K562 (cell line): ENCODE results near the gene EPHA7.

ENCODE experiments used
- ATF2 ChIP-seq: sonication (generic); formaldehyde crosslinking; IDR thresholded peaks from 2 replicates; pipeline ENCODE4 v1.8.1; 2022; ENCODE audit warnings: missing genetic modification reagents
- CHAMP1 ChIP-seq: fragments of 450-650 bp; IDR thresholded peaks from 2 replicates; pipeline ENCODE4 v1.6.1; 2016; ENCODE audit warnings: mild to moderate bottlenecking
- CTCF ChIP-seq, 3 experiments: IDR thresholded peaks in 2 of 3; conservative IDR thresholded peaks in 1 of 3; 2 replicates each; pipeline ENCODE4 v1.5.1; 2011 to 2012; ENCODE audit warnings: low read length in 3 of 3, mild to moderate bottlenecking in 3 of 3, control low read depth in 2 of 3, improper control_type of control experiment in 1 of 3, inconsistent platforms in 1 of 3, low read depth in 1 of 3, mixed read lengths in 1 of 3, moderate library complexity in 1 of 3; ENCODE audit not compliant: insufficient read depth in 2 of 3
- EGR1 ChIP-seq: fragments of 450-650 bp; conservative IDR thresholded peaks from 2 replicates; pipeline ENCODE4 v1.6.1; 2017; ENCODE audit warnings: mild to moderate bottlenecking
- EP300 ChIP-seq: IDR thresholded peaks from 2 replicates; pipeline ENCODE4 v1.6.1; 2012; ENCODE audit warnings: low read length, improper control_type of control experiment
- FOXP4 ChIP-seq: sonication (generic); formaldehyde crosslinking; IDR thresholded peaks from 2 replicates; pipeline ENCODE4 v1.8.0; 2022; ENCODE audit warnings: mild to moderate bottlenecking, missing genetic modification reagents, borderline replicate concordance
- GATA2 ChIP-seq: sonication (generic); formaldehyde crosslinking; IDR thresholded peaks from 2 replicates; pipeline ENCODE4 v1.4.0; 2020; ENCODE audit warnings: mild to moderate bottlenecking, missing genetic modification reagents
- NR2C1 ChIP-seq, 2 experiments: fragments of 450-650 bp; IDR thresholded peaks; 2 replicates each; pipeline ENCODE4 v1.6.1; 2017; ENCODE audit warnings: mild to moderate bottlenecking in 2 of 2, antibody characterized with exemption in 1 of 2, inconsistent platforms in 1 of 2, missing compliant biosample characterization in 1 of 2, missing genetic modification characterization in 1 of 2
- POLR2A ChIP-seq: fragments of 450-650 bp; conservative IDR thresholded peaks from 2 replicates; pipeline ENCODE4 v1.6.1; 2016
- POLR2AphosphoS5 ChIP-seq: IDR thresholded peaks from 2 replicates; pipeline ENCODE4 v1.6.1; 2011; ENCODE audit warnings: mild to moderate bottlenecking, low read depth, low read length, moderate library complexity; ENCODE audit not compliant: control insufficient read depth, insufficient read depth
- POLR2H ChIP-seq: IDR thresholded peaks from 2 replicates; pipeline ENCODE4 v1.6.1; 2016; ENCODE audit warnings: missing genetic modification characterization, low read depth, mild to moderate bottlenecking, control low read depth, missing compliant biosample characterization, moderate library complexity
- RFX5 ChIP-seq: IDR thresholded peaks from 2 replicates; pipeline ENCODE4 v1.6.1; 2011; ENCODE audit warnings: low read depth, mild to moderate bottlenecking, improper control_type of control experiment, low read length
- ZNF23 ChIP-seq: fragments of 250-450 bp; sonication (Bioruptor Pico); IDR thresholded peaks from 2 replicates; pipeline ENCODE4 v1.4.0; 2020; ENCODE audit warnings: mild to moderate bottlenecking
- ZNF24 ChIP-seq: fragments of 450-650 bp; IDR thresholded peaks from 2 replicates; pipeline ENCODE4 v1.6.1; 2016

GRCh38 chr6:93325761-93326160 is 93.6 kb downstream of the EPHA7 start:
- TF ChIP-seq POLR2A = no peak
- TF ChIP-seq EP300 = no peak
- no peak for TF ChIP-seq POLR2AphosphoS5
- TF ChIP-seq ZNF23 (CRISPR knock-in tag) = no peak
- TF ChIP-seq ZNF24 = no peak
- TF ChIP-seq ATF2 (CRISPR knock-in tag) = no peak
- TF ChIP-seq CHAMP1 = no peak
- no peak for TF ChIP-seq GATA2 (CRISPR knock-in tag)
- TF ChIP-seq RFX5 = no peak
- TF ChIP-seq FOXP4 (CRISPR knock-in tag) = no peak
- TF ChIP-seq EGR1 = no peak
- no peak for TF ChIP-seq POLR2H (tag)
- no peak for TF ChIP-seq CTCF (IDR thresholded peaks at IDR 0.05 in 2 of 3, conservative IDR thresholded peaks at IDR 0.05 in 1 of 3; ENCODE audit: insufficient read depth in 2 of 3, low read depth in 1 of 3, low read length in 3 of 3)
- no peak for TF ChIP-seq NR2C1 (IDR thresholded peaks at IDR 0.05)
- no peak for TF ChIP-seq NR2C1 (tag; IDR thresholded peaks at IDR 0.05)
